Tibial nerve (tissue), 4 donors: ENCODE data around the gene THSD7B. TPM values are rescaled to one million over a fixed set of nuclear protein-coding genes. Genes with fewer than 3 reads are reported as not detected.

Experiments used
- DNase-seq, 2 donors: peaks; one replicate each; pipeline ENCODE4 v3.0.0-alpha.2; 2019; ENCODE audit warnings: low spot score in 2 of 2
- H3K27ac ChIP-seq, 4 donors: fragments of 200-600 bp; sonication (generic) in 3 of 4; one replicate each; pipeline ENCODE4 v1.5.1; 2017 to 2019; ENCODE audit warnings: mild to moderate bottlenecking in 1 of 4
- H3K27me3 ChIP-seq, 2 donors: fragments of 200-600 bp; sonication (generic) in 1 of 2; one replicate each; pipeline versions ENCODE4 v1.5.1 to v1.6.0; 2017 to 2019
- H3K36me3 ChIP-seq, 3 donors: fragments of 200-600 bp; sonication (generic); one replicate each; pipeline ENCODE4 v1.5.1; 2018 to 2019
- H3K4me1 ChIP-seq, 4 donors: fragments of 200-600 bp; sonication (generic) in 3 of 4; one replicate each; pipeline ENCODE4 v1.5.1; 2017 to 2019
- H3K4me3 ChIP-seq, 4 donors: fragments of 200-600 bp; sonication (generic) in 3 of 4; one replicate each; pipeline ENCODE4 v1.5.1; 2017 to 2019; ENCODE audit warnings: mild to moderate bottlenecking in 1 of 4, moderate library complexity in 1 of 4
- H3K9me3 ChIP-seq, 4 donors: fragments of 200-600 bp; sonication (generic) in 3 of 4; one replicate each; pipeline ENCODE4 v1.5.1; 2017 to 2019
- CTCF ChIP-seq, 5 experiments: fragments of 200-600 bp in 3 of 5; fragments of 450-650 bp in 2 of 5; sonication (generic) in 3 of 5; IDR thresholded peaks; one replicate each; pipeline ENCODE4 v1.5.1; 2016 to 2019; ENCODE audit warnings: antibody characterized with exemption in 5 of 5, mild to moderate bottlenecking in 3 of 5, moderate library complexity in 2 of 5
- EP300 ChIP-seq, 2 donors: sonication (generic); formaldehyde crosslinking; IDR thresholded peaks; one replicate each; pipeline ENCODE4 v1.6.1; 2017; ENCODE audit warnings: antibody characterized with exemption in 2 of 2, mild to moderate bottlenecking in 1 of 2
- POLR2A ChIP-seq, 2 donors: fragments of 450-650 bp; IDR thresholded peaks; one replicate each; pipeline ENCODE4 v1.6.1; 2017; ENCODE audit warnings: antibody characterized with exemption in 2 of 2, mild to moderate bottlenecking in 2 of 2, moderate library complexity in 2 of 2
- WGBS, 2 donors: methylation state at CpG; one replicate each; pipeline ENCODE4 v1.1.5; 2018; 5-methylcytosine and 5-hydroxymethylcytosine counted together
- total RNA-seq, 4 donors: library from RNA; depleted of rRNA; stranded (reverse); fragments of >200 nt; gene quantifications; one replicate each; pipeline ENCODE4 v1.1.0, GENCODE V29; 2016

The THSD7B gene
- total RNA-seq, 4 donors from 2014 or later: 1.5 to 13.8 (median 6.7) TPM

GRCh38 chr2:137168552-137168951, 403.2 kb downstream of the THSD7B start:
- no peak overlapping the region for H3K27ac ChIP-seq
- H3K36me3 ChIP-seq: no peaks in the 10 kb centered on the region
- H3K9me3 ChIP-seq: no peaks in the 10 kb centered on the region
- TF ChIP-seq POLR2A (IDR thresholded peaks at IDR 0.05): no peak
- no peak for TF ChIP-seq CTCF (IDR thresholded peaks at IDR 0.05)
- TF ChIP-seq EP300 (IDR thresholded peaks at IDR 0.05): no peak
- no peak overlapping the region for H3K4me3 ChIP-seq
- no peak for DNase-seq
- H3K27me3 ChIP-seq: no peaks in the 10 kb centered on the region
- no peaks in the 10 kb centered on the region for H3K4me1 ChIP-seq
- 67 to 78% methylated on average over 4 of the region's 4 CpGs for WGBS, 2 donors

- DNase-seq: no peak
- Histone ChIP-seq H3K27ac (no peak overlapping the region), H3K36me3 (no peaks in the 10 kb centered on the region), H3K27me3 (no peaks in the 10 kb centered on the region), H3K9me3 (no peaks in the 10 kb centered on the region), H3K4me3 (no peak overlapping the region), H3K4me1 (no peaks in the 10 kb centered on the region)
- WGBS, 2 donors: 33 to 38% methylated on average over 1 of the region's 1 CpG
- TF ChIP-seq CTCF (IDR thresholded peaks at IDR 0.05): no peak
- no peak for TF ChIP-seq EP300 (IDR thresholded peaks at IDR 0.05)
These were observed 406.8 kb downstream of the THSD7B start for GRCh38 chr2:137172162-137172561.

- Histone ChIP-seq H3K36me3 (no peaks in the 10 kb centered on the region), H3K27ac (no peak overlapping the region), H3K9me3 (no peaks in the 10 kb centered on the region), H3K27me3 (no peaks in the 10 kb centered on the region), H3K4me3 (no peak overlapping the region), H3K4me1 (no peaks in the 10 kb centered on the region)
- WGBS, 2 donors: 48 to 55% methylated on average over 3 of the region's 3 CpGs
- DNase-seq: no peak
- no peak for TF ChIP-seq EP300 (IDR thresholded peaks at IDR 0.05)
- TF ChIP-seq CTCF (IDR thresholded peaks at IDR 0.05): no peak
- TF ChIP-seq POLR2A (IDR thresholded peaks at IDR 0.05): no peak
These were observed 408.1 kb downstream of the THSD7B start for GRCh38 chr2:137173463-137173862.

- no peaks in the 10 kb centered on the region for H3K27me3 ChIP-seq
- H3K9me3 ChIP-seq: no peaks in the 10 kb centered on the region
- no peak overlapping the region for H3K4me3 ChIP-seq
- TF ChIP-seq EP300 (IDR thresholded peaks at IDR 0.05): no peak
- DNase-seq: no peak
- no peaks in the 10 kb centered on the region for H3K36me3 ChIP-seq
- no peaks in the 10 kb centered on the region for H3K4me1 ChIP-seq
- H3K27ac ChIP-seq: no peak overlapping the region
- 62 to 76% methylated on average over 1 of the region's 1 CpG for WGBS, 2 donors
These were observed 409.9 kb downstream of the THSD7B start for GRCh38 chr2:137175246-137175645.

- 62 to 64% methylated on average over 2 of the region's 2 CpGs for WGBS, 2 donors
- DNase-seq: no peak
- Histone ChIP-seq H3K27ac (no peak overlapping the region), H3K9me3 (no peaks in the 10 kb centered on the region), H3K4me1 (no peaks in the 10 kb centered on the region), H3K27me3 (no peaks in the 10 kb centered on the region), H3K36me3 (no peaks in the 10 kb centered on the region), H3K4me3 (no peak overlapping the region)
- TF ChIP-seq EP300 (IDR thresholded peaks at IDR 0.05) (no peak), CTCF (IDR thresholded peaks at IDR 0.05) (no peak), POLR2A (IDR thresholded peaks at IDR 0.05) (no peak)
These were observed 413.6 kb downstream of the THSD7B start for GRCh38 chr2:137178951-137179377.

GRCh38 chr2:137179542-137179941, 414.2 kb downstream of the THSD7B start:
- Histone ChIP-seq H3K4me1 (no peaks in the 10 kb centered on the region), H3K27ac (no peak overlapping the region), H3K9me3 (no peaks in the 10 kb centered on the region), H3K27me3 (no peaks in the 10 kb centered on the region), H3K36me3 (no peaks in the 10 kb centered on the region), H3K4me3 (no peak overlapping the region)
- TF ChIP-seq CTCF (IDR thresholded peaks at IDR 0.05) (no peak), POLR2A (IDR thresholded peaks at IDR 0.05) (no peak), EP300 (IDR thresholded peaks at IDR 0.05) (no peak)
- no peak for DNase-seq
